GM12878 (cell line): ENCODE results near the gene SLC25A17. TPM values are rescaled to one million over a fixed set of nuclear protein-coding genes. Genes with fewer than 3 reads are reported as not detected.

Source experiments
- ATAC-seq: fragments of 200-7000 bp; cut with Tn5 transposase; 3 replicates; pipeline ENCODE4 v1.9.1; 2020; ENCODE audit warnings: mild to moderate bottlenecking, moderate library complexity
- BruUV-seq: library from RNA; stranded (reverse); fragments of 400-500 nt; replicated peaks from 2 replicates; lab custom pipeline; 2021; lab: Mats Ljungman, UMichigan
- CTCF ChIA-PET: fragments of 300-600 bp; sonication (Branson Sonifier 250); formaldehyde crosslinking; extraction: SDS; loops from one replicate; lab custom pipeline; 2021; ENCODE audit warnings: inconsistent platforms; lab: Yijun Ruan, JAX
- POLR2A ChIA-PET: fragments of 350-600 bp; formaldehyde crosslinking; extraction: SDS; loops from one replicate; lab custom pipeline; 2021; ENCODE audit warnings: inconsistent platforms; lab: Charles Lee
- RAD21 ChIA-PET: fragments of 300-600 bp; sonication (Branson Sonifier 250); formaldehyde crosslinking; loops from one replicate; lab custom pipeline; 2023; ENCODE audit warnings: antibody characterized with exemption; ENCODE audit not compliant: unreplicated experiment; lab: Charles Lee
- SMC1A ChIA-PET: fragments of 300-600 bp; sonication (Branson Sonifier 250); formaldehyde crosslinking; loops from one replicate; lab custom pipeline; 2023; ENCODE audit not compliant: unreplicated experiment, uncharacterized antibody; lab: Charles Lee
- DNase-seq: peaks from one replicate; pipeline ENCODE4 v3.0.0-alpha.2; 2011; ENCODE audit warnings: low read depth, low spot score
- FAIRE-seq: peaks from 3 replicates; lab custom pipeline; 2011; peaks lifted over from hg19 to GRCh38; lab: Jason Lieb, UNC
- H2AFZ ChIP-seq: 2 replicates; pipeline ENCODE4 v1.6.0; 2011; ENCODE audit warnings: low read depth, low read length, control low read depth; ENCODE audit not compliant: control insufficient read depth
- H3K27ac ChIP-seq: 2 replicates; pipeline ENCODE4 v1.5.1; 2011; ENCODE audit warnings: control low read depth; ENCODE audit not compliant: control insufficient read depth, insufficient read depth
- H3K27me3 ChIP-seq, 2 experiments: replicated peaks in 1 of 2; 2 replicates each; pipeline versions ENCODE4 v1.6.0 to v1.6.1; 2011; ENCODE audit warnings: low read length in 1 of 2; ENCODE audit not compliant: control insufficient read depth in 2 of 2, insufficient read depth in 2 of 2
- H3K36me3 ChIP-seq, 2 experiments: 2 replicates each; pipeline ENCODE4 v1.5.1; 2011; ENCODE audit warnings: low read length in 1 of 2; ENCODE audit not compliant: control insufficient read depth in 2 of 2, insufficient read depth in 2 of 2
- H3K4me1 ChIP-seq: 2 replicates; pipeline ENCODE4 v1.6.1; 2011; ENCODE audit warnings: mild to moderate bottlenecking, low read length, moderate library complexity, mixed read lengths; ENCODE audit not compliant: control insufficient read depth, insufficient read depth
- H3K4me2 ChIP-seq: 2 replicates; pipeline ENCODE4 v1.6.0; 2011; ENCODE audit warnings: control low read depth; ENCODE audit not compliant: control insufficient read depth, insufficient read depth
- H3K4me3 ChIP-seq: fragments of 200-600 bp; sonication (generic); 2 replicates; pipeline ENCODE4 v1.5.1; 2016
- H3K79me2 ChIP-seq: 2 replicates; pipeline ENCODE4 v1.6.0; 2011; ENCODE audit warnings: low read length; ENCODE audit not compliant: control insufficient read depth, insufficient read depth
- H3K9ac ChIP-seq: 2 replicates; pipeline ENCODE4 v1.8.0; 2011; ENCODE audit warnings: low read length, control low read depth, mixed read lengths; ENCODE audit not compliant: control insufficient read depth, insufficient read depth
- H3K9me3 ChIP-seq: replicated peaks from 3 replicates; pipeline ENCODE4 v1.5.1; 2011; ENCODE audit warnings: mild to moderate bottlenecking, low read length; ENCODE audit not compliant: control insufficient read depth, insufficient read depth
- H4K20me1 ChIP-seq: 2 replicates; pipeline ENCODE4 v1.6.0; 2011; ENCODE audit not compliant: control insufficient read depth, insufficient read depth
- ATF2 ChIP-seq: IDR thresholded peaks from 2 replicates; pipeline ENCODE4 v1.6.1; 2012; ENCODE audit warnings: low read length, inconsistent platforms
- EZH2 ChIP-seq: IDR thresholded peaks from 2 replicates; pipeline ENCODE4 v1.6.1; 2012; ENCODE audit warnings: low read depth, mild to moderate bottlenecking, control low read depth, inconsistent platforms, low read length, borderline replicate concordance; ENCODE audit not compliant: control insufficient read depth
- FOXK2 ChIP-seq: fragments of 450-650 bp; IDR thresholded peaks from 2 replicates; pipeline ENCODE4 v1.6.1; 2017; ENCODE audit warnings: mild to moderate bottlenecking, moderate library complexity
- JUNB ChIP-seq: IDR thresholded peaks from 2 replicates; pipeline ENCODE4 v1.6.1; 2016; ENCODE audit warnings: antibody characterized with exemption, mild to moderate bottlenecking
- NFIC ChIP-seq: IDR thresholded peaks from 2 replicates; pipeline ENCODE4 v1.6.1; 2012; ENCODE audit warnings: low read depth, mild to moderate bottlenecking, inconsistent platforms, low read length, moderate library complexity
- NRF1 ChIP-seq: conservative IDR thresholded peaks from 2 replicates; pipeline ENCODE4 v1.6.1; 2011; ENCODE audit warnings: mild to moderate bottlenecking, low read depth, low read length, improper control_type of control experiment
- RUNX3 ChIP-seq: IDR thresholded peaks from 2 replicates; pipeline ENCODE4 v1.6.1; 2012; ENCODE audit warnings: low read length, inconsistent platforms
- SREBF1 ChIP-seq: IDR thresholded peaks from 2 replicates; pipeline ENCODE4 v1.6.1; 2012; ENCODE audit warnings: mild to moderate bottlenecking, low read length
- SRF ChIP-seq, 2 experiments: IDR thresholded peaks; 2 replicates each; pipeline ENCODE4 v1.6.1; 2011; ENCODE audit warnings: low read depth in 2 of 2, low read length in 2 of 2, mild to moderate bottlenecking in 1 of 2, moderate library complexity in 1 of 2
- WGBS: methylation state at CpG from one replicate; pipeline ENCODE4 v1.1.6; 2016; ENCODE audit warnings: low lambda C conversion rate; ENCODE audit not compliant: insufficient replicate concordance, insufficient coverage; ENCODE audit errors: missing lambda C conversion rate; 5-methylcytosine and 5-hydroxymethylcytosine counted together
- in situ Hi-C: fragments of 300-500 bp; cut with MboI; formaldehyde crosslinking; loops from 9 replicates; pipeline ENCODE4 v1.14.3; 2018; ENCODE audit warnings: mixed read lengths
- intact Hi-C: fragments of 100-400 bp; cut with micrococcal nuclease; formaldehyde crosslinking; loops from one replicate; pipeline ENCODE4 v1.14.2; 2022; ENCODE audit not compliant: unreplicated experiment
- polyA plus RNA-seq, 11 experiments: library from polyadenylated mRNA; depleted of rRNA in 4 of 11; unstranded in 6 of 11; stranded (reverse) in 5 of 11; fragments of >200 nt; fragmentation: Nextera tagmentation in 4 of 11; fragmentation: Illumina TruSeq in 1 of 11; extraction: Ambion mirVana in 4 of 11; extraction: Trizol in 1 of 11; gene quantifications; 1 replicate in 1 of 11; 2 replicates in 10 of 11; pipeline versions ENCODE4 v1.2.1 to v1.2.3, GENCODE V29; 2011 to 2016; ENCODE audit warnings: inconsistent platforms in 2 of 11, missing spikeins in 2 of 11, low read depth in 1 of 11
- total RNA-seq, 4 experiments: library from RNA; depleted of rRNA in 3 of 4; stranded (reverse); fragments of >200 nt in 3 of 4; fragmentation: Illumina TruSeq in 1 of 4; extraction: Trizol in 1 of 4; gene quantifications; 2 replicates each; pipeline versions ENCODE4 v1.2.1 to v1.2.3, GENCODE V29; 2013 to 2021
- TF ChIP-seq, protein P1 (sequence below): fragments of 450-650 bp; IDR thresholded peaks from 2 replicates; pipeline ENCODE4 v1.6.1; 2018; ENCODE audit warnings: mild to moderate bottlenecking, low read depth, moderate library complexity; ENCODE audit not compliant: partially characterized antibody
- TF ChIP-seq, protein P2 (sequence below): fragments of 450-650 bp; IDR thresholded peaks from 2 replicates; pipeline ENCODE4 v1.6.1; 2014; ENCODE audit warnings: mild to moderate bottlenecking
- TF ChIP-seq, protein P3 (sequence below): fragments of 450-650 bp; formaldehyde crosslinking; IDR thresholded peaks from 2 replicates; pipeline ENCODE4 v1.5.0; 2022; ENCODE audit warnings: mild to moderate bottlenecking, missing genetic modification characterization

SLC25A17 gene
- total and polyA plus RNA-seq, 10 of the 15 experiments (the other 5 are each of a cell fraction or from before 2014, with no cell fraction given): 37.5 to 113 (median 62.3) TPM

- ATAC-seq: peak; percentile 17
- intact Hi-C loops: loop anchor here (5.0 kb wide), 1 partner anchor 136 kb away; no protein-coding TSS in a partner anchor
- H3K9ac ChIP-seq: peak overlapping the region; percentile 88
- POLR2A ChIA-PET: interaction anchor here (0.6 to 4.6 kb wide), 4 partner anchors 37 to 158 kb away, joined by 3 to 41 read pairs (median 4); partner anchors contain the start of genes RBX1, ST13 and XPNPEP3
- H3K4me3 ChIP-seq: peak overlapping the region; percentile 89
- in situ Hi-C loops: no loop called here
- no TSS peak for BruUV-seq
- H3K27me3 ChIP-seq: no peaks in the 10 kb centered on the region
- H3K9me3 ChIP-seq: no peaks in the 10 kb centered on the region; the same call in 2 of the 3 replicates
- H3K4me2 ChIP-seq: peak overlapping the region; percentile 82
- H3K36me3 ChIP-seq: peaks cover 0 to 3% of the 10 kb centered on the region in 2 experiments; a peak in 1 of 4 replicates
- 1% methylated on average over 13 of the region's 14 CpGs for WGBS
- RAD21 ChIA-PET: interaction anchor here (0.7 to 2.6 kb wide), 9 partner anchors 25 to 382 kb away, joined by 3 to 14 read pairs (median 5); partner anchors contain the start of genes ST13 and XPNPEP3
- peaks cover 53% of the 10 kb centered on the region for H3K79me2 ChIP-seq
- no peaks in the 10 kb centered on the region for H4K20me1 ChIP-seq
- H3K27ac ChIP-seq: peak overlapping the region; percentile 84
- peak overlapping the region; percentile 91 for H2AFZ ChIP-seq
- FAIRE-seq: no peak
- SMC1A ChIA-PET: interaction anchor here (0.6 to 3.3 kb wide), 10 partner anchors 12 to 136 kb away, joined by 3 to 14 read pairs (median 4); partner anchors contain the start of genes ST13 and XPNPEP3
- no peaks in the 10 kb centered on the region for H3K4me1 ChIP-seq
- no peak for DNase-seq
- CTCF ChIA-PET: interaction anchor here (0.7 to 4.1 kb wide), 7 partner anchors 18 to 446 kb away, joined by 3 to 18 read pairs (median 4); no protein-coding TSS in a partner anchor
- TF ChIP-seq, protein P1, sequence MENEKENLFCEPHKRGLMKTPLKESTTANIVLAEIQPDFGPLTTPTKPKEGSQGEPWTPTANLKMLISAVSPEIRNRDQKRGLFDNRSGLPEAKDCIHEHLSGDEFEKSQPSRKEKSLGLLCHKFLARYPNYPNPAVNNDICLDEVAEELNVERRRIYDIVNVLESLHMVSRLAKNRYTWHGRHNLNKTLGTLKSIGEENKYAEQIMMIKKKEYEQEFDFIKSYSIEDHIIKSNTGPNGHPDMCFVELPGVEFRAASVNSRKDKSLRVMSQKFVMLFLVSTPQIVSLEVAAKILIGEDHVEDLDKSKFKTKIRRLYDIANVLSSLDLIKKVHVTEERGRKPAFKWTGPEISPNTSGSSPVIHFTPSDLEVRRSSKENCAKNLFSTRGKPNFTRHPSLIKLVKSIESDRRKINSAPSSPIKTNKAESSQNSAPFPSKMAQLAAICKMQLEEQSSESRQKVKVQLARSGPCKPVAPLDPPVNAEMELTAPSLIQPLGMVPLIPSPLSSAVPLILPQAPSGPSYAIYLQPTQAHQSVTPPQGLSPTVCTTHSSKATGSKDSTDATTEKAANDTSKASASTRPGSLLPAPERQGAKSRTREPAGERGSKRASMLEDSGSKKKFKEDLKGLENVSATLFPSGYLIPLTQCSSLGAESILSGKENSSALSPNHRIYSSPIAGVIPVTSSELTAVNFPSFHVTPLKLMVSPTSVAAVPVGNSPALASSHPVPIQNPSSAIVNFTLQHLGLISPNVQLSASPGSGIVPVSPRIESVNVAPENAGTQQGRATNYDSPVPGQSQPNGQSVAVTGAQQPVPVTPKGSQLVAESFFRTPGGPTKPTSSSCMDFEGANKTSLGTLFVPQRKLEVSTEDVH: no peak
- TF ChIP-seq SRF (IDR thresholded peaks at IDR 0.05; ENCODE audit: low read depth in 2 of 2, low read length in 2 of 2) (no peak), ATF2 (no peak), RUNX3 (peak; percentile 68), EZH2 (no peak), NRF1 (no peak), FOXK2 (no peak), JUNB (no peak), NFIC (0 out of 2 replicates have a peak, but pooled peaks have one; percentile 10), SREBF1 (no peak)
- TF ChIP-seq, protein P2, sequence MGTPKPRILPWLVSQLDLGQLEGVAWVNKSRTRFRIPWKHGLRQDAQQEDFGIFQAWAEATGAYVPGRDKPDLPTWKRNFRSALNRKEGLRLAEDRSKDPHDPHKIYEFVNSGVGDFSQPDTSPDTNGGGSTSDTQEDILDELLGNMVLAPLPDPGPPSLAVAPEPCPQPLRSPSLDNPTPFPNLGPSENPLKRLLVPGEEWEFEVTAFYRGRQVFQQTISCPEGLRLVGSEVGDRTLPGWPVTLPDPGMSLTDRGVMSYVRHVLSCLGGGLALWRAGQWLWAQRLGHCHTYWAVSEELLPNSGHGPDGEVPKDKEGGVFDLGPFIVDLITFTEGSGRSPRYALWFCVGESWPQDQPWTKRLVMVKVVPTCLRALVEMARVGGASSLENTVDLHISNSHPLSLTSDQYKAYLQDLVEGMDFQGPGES: no peak
- TF ChIP-seq, protein P3, sequence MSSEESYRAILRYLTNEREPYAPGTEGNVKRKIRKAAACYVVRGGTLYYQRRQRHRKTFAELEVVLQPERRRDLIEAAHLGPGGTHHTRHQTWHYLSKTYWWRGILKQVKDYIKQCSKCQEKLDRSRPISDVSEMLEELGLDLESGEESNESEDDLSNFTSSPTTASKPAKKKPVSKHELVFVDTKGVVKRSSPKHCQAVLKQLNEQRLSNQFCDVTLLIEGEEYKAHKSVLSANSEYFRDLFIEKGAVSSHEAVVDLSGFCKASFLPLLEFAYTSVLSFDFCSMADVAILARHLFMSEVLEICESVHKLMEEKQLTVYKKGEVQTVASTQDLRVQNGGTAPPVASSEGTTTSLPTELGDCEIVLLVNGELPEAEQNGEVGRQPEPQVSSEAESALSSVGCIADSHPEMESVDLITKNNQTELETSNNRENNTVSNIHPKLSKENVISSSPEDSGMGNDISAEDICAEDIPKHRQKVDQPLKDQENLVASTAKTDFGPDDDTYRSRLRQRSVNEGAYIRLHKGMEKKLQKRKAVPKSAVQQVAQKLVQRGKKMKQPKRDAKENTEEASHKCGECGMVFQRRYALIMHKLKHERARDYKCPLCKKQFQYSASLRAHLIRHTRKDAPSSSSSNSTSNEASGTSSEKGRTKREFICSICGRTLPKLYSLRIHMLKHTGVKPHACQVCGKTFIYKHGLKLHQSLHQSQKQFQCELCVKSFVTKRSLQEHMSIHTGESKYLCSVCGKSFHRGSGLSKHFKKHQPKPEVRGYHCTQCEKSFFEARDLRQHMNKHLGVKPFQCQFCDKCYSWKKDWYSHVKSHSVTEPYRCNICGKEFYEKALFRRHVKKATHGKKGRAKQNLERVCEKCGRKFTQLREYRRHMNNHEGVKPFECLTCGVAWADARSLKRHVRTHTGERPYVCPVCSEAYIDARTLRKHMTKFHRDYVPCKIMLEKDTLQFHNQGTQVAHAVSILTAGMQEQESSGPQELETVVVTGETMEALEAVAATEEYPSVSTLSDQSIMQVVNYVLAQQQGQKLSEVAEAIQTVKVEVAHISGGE: no peak
Observed at GRCh38 chr22:40818192-40818746, 877 bp downstream of the SLC25A17 start.
